GM23338 (cell line): ENCODE results near the gene KCNF1.

Experiments used
- CREB1 ChIP-seq: fragments of 250-450 bp; sonication (Bioruptor Pico); IDR thresholded peaks from 2 replicates; pipeline ENCODE4 v1.5.0; 2020; ENCODE audit warnings: low read depth, mild to moderate bottlenecking, moderate library complexity
- CTCF ChIP-seq, 2 experiments: fragments of 200-600 bp in 1 of 2; sonication (generic) in 1 of 2; conservative IDR thresholded peaks; 2 replicates each; pipeline versions ENCODE4 v1.5.1 to v1.6.1; 2016 to 2017; ENCODE audit warnings: antibody characterized with exemption in 2 of 2, low read depth in 2 of 2, mild to moderate bottlenecking in 2 of 2, moderate library complexity in 1 of 2
- ETS1 ChIP-seq: IDR thresholded peaks from 2 replicates; pipeline ENCODE4 v1.6.1; 2016; ENCODE audit warnings: antibody characterized with exemption
- EZH2 ChIP-seq: fragments of 200-600 bp; sonication (generic); IDR thresholded peaks from one replicate; pipeline ENCODE4 v1.8.0; 2017; ENCODE audit warnings: antibody characterized with exemption, mild to moderate bottlenecking, low read depth; ENCODE audit not compliant: unreplicated experiment
- EZH2phosphoT487 ChIP-seq: fragments of 200-600 bp; sonication (generic); IDR thresholded peaks from one replicate; pipeline ENCODE4 v1.8.1; 2018; ENCODE audit warnings: antibody characterized with exemption; ENCODE audit not compliant: unreplicated experiment
- POLR2AphosphoS5 ChIP-seq: IDR thresholded peaks from 2 replicates; pipeline ENCODE4 v1.6.1; 2016; ENCODE audit warnings: antibody characterized with exemption, low read depth
- REST ChIP-seq: IDR thresholded peaks from one replicate; pipeline ENCODE4 v1.6.1; 2018; ENCODE audit warnings: antibody characterized with exemption; ENCODE audit not compliant: unreplicated experiment
- ZNF331 ChIP-seq: fragments of 250-450 bp; sonication (Bioruptor Pico); IDR thresholded peaks from 2 replicates; pipeline ENCODE4 v1.5.0; 2020; ENCODE audit warnings: low read depth, mild to moderate bottlenecking, moderate library complexity

GRCh38 chr2:10920764-10921388, 9.1 kb downstream of the KCNF1 start:
- TF ChIP-seq CTCF (conservative IDR thresholded peaks at IDR 0.05; ENCODE audit: low read depth in 2 of 2) (no peak), ETS1 (no peak), POLR2AphosphoS5 (no peak), EZH2phosphoT487 (no peak), CREB1 (no peak), EZH2 (no peak), ZNF331 (CRISPR knock-in tag) (no peak), REST (no peak)
